ENCODE measurements around the gene CARD9. TPM values are rescaled to one million over a fixed set of nuclear protein-coding genes. Genes with fewer than 3 reads are reported as not detected.

CARD9 gene
- total and polyA plus RNA-seq, 2 donors = 2.8 to 3.5 TPM

DNA sequence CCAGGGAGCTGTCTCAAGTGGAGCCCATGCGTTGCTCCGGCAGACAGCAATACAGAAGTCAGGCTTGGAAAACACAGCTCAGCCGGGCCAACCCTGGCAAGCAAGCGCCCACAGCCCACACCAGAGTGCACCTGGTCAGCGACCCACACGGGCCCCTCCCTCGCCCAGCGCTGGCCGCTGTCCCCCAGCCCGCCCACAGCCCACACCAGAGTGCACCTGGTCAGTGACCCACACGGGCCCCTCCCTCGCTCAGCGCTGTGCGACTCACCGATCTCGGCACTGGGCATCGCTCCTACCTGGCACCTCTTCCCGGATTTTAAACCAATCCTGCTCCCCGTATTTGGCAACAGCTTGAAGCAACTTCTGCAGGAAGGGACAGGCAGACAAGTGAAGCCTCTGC lies 13.7 kb upstream of the CARD9 start:
- Histone ChIP-seq H3K4me3 (ENCODE audit: low read length in 2 of 2) (no peak overlapping the region), H3K4me1 (ENCODE audit: control insufficient read depth in 2 of 2, insufficient read depth in 2 of 2, low read length in 2 of 2) (peaks cover 0 to 4% of the 10 kb centered on the region in 2 donors), H3K27me3 (ENCODE audit: control insufficient read depth in 2 of 2, insufficient read depth in 1 of 2, low read length in 1 of 2) (no peaks in the 10 kb centered on the region), H3K27ac (ENCODE audit: low read depth in 1 of 2, low read length in 1 of 2) (no peak overlapping the region), H3K9me3 (ENCODE audit: control insufficient read depth in 2 of 2, insufficient read depth in 1 of 2, low read length in 1 of 2) (no peaks in the 10 kb centered on the region), H3K36me3 (ENCODE audit: control insufficient read depth in 2 of 2, insufficient read depth in 2 of 2, low read length in 1 of 2) (peaks cover 58 to 75% of the 10 kb centered on the region in 2 donors)
- WGBS = 98% methylated on average over 19 of the region's 19 CpGs
- no peak for DNase-seq (ENCODE audit: low read depth in 6 of 9, low spot score in 9 of 9)

DNA sequence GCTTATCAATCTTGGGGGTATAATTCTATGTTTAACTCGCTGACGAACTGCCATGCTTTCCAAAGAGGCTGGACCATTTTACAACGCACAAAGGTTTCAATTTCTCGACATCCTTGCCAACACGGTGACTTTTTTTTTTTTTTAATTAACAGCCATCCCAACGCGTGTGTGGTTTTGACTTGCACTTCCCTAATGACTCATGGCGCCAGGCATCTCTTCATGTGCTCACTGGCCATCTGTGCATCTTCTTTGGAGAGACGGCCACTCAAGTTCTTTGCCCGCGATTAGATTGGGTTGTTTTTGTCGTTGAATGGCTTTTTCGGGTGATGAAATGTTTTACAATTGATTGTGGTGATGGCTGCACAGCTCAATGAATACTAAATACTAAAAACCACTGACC lies 12.5 kb upstream of the CARD9 start:
- Histone ChIP-seq H3K4me1 (ENCODE audit: control insufficient read depth in 2 of 2, insufficient read depth in 2 of 2, low read length in 2 of 2) (peaks cover 0 to 4% of the 10 kb centered on the region in 2 donors), H3K9me3 (ENCODE audit: control insufficient read depth in 2 of 2, insufficient read depth in 1 of 2, low read length in 1 of 2) (no peaks in the 10 kb centered on the region), H3K27ac (ENCODE audit: low read depth in 1 of 2, low read length in 1 of 2) (no peak overlapping the region), H3K27me3 (ENCODE audit: control insufficient read depth in 2 of 2, insufficient read depth in 1 of 2, low read length in 1 of 2) (no peaks in the 10 kb centered on the region), H3K36me3 (ENCODE audit: control insufficient read depth in 2 of 2, insufficient read depth in 2 of 2, low read length in 1 of 2) (peaks cover 53 to 74% of the 10 kb centered on the region in 2 donors), H3K4me3 (ENCODE audit: low read length in 2 of 2) (no peak overlapping the region)
- DNase-seq (ENCODE audit: low read depth in 6 of 9, low spot score in 9 of 9) = no peak
- 95% methylated on average over 13 of the region's 13 CpGs for WGBS

DNA sequence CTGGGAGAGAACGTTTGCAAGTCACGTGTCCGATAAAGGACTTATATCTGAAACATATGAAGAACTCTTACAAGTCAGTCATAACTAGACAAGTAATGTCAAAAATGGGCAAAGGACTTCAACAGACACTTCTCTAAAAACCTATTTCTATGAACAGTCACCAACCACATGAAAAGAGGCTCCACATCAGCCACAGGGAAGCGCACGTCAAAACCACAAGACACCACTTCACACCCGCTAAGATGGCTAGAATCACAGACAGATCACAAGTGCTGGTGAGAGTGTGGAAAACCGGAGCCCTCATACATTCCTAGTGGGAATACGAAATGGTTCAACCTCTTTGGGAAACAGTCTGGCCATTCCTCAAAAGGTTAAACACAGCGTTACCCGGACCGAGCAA lies 11.5 kb upstream of the CARD9 start:
- DNase-seq (ENCODE audit: low read depth in 6 of 9, low spot score in 9 of 9) = peak in 2 of 9 donors; percentile 10 to 50
- H3K9me3 ChIP-seq (ENCODE audit: control insufficient read depth in 2 of 2, insufficient read depth in 1 of 2, low read length in 1 of 2) = no peaks in the 10 kb centered on the region
- peaks cover 0 to 4% of the 10 kb centered on the region in 2 donors for H3K4me1 ChIP-seq (ENCODE audit: control insufficient read depth in 2 of 2, insufficient read depth in 2 of 2, low read length in 2 of 2)
- no peak overlapping the region for H3K4me3 ChIP-seq (ENCODE audit: low read length in 2 of 2)
- no peaks in the 10 kb centered on the region for H3K27me3 ChIP-seq (ENCODE audit: control insufficient read depth in 2 of 2, insufficient read depth in 1 of 2, low read length in 1 of 2)
- no peak overlapping the region for H3K27ac ChIP-seq (ENCODE audit: low read depth in 1 of 2, low read length in 1 of 2)
- peaks cover 58 to 79% of the 10 kb centered on the region in 2 donors for H3K36me3 ChIP-seq (ENCODE audit: control insufficient read depth in 2 of 2, insufficient read depth in 2 of 2, low read length in 1 of 2)
- 47% methylated on average over 11 of the region's 11 CpGs for WGBS

DNA sequence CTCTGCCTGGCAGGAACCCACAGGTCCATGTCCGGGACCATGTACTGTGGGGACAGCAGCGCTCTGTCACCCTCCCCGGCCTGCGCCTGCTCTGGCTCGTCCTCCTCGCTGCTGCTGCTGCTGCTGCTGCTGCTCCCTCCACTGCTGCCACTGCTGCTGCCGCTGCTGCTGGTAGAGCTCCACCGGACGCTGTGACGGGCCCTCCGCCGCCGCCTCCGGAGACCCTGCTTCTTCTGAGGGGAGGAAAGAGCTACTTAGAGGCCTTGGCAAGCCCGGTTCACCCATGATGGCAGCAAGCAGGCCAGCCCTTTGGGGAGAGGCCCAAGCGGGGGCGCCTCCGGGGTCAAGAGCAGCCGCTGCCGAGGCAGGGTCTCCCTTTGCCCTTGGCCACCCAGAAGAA lies 10.0 kb upstream of the CARD9 start:
- WGBS = 98% methylated on average over 20 of the region's 20 CpGs

DNA sequence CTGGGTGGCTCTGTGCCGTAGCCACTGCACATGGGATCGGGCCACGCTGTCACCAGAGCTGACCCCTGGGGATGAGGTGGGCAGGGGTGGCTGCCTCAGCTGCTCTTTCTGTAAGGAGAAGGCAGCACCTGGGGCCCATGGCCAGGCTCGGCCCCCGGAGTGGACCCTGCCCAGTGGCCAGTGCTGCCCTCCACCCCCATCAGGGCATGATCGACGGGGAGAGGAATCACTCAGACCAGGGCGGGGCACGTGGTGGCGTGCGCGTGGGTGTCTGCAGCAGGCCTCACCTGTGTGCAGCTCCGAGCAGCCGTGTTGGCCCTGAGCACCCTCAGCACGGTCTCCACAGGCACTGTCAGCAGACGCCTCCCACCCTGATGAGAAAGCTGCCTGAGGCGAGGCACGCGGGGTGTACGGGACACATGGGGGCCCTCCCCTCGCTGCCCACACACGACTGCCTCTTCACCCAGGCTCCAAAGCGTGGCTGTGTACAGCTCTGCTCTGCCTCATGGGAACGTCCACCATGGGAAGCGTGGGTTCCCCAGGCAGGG lies 8.6 kb upstream of the CARD9 start:
- no peak for DNase-seq (ENCODE audit: low read depth in 6 of 9, low spot score in 9 of 9)
- Histone ChIP-seq H3K9me3 (ENCODE audit: control insufficient read depth in 2 of 2, insufficient read depth in 1 of 2, low read length in 1 of 2) (no peaks in the 10 kb centered on the region), H3K27ac (ENCODE audit: low read depth in 1 of 2, low read length in 1 of 2) (no peak overlapping the region), H3K4me3 (ENCODE audit: low read length in 2 of 2) (no peak overlapping the region), H3K27me3 (ENCODE audit: control insufficient read depth in 2 of 2, insufficient read depth in 1 of 2, low read length in 1 of 2) (no peaks in the 10 kb centered on the region), H3K36me3 (ENCODE audit: control insufficient read depth in 2 of 2, insufficient read depth in 2 of 2, low read length in 1 of 2) (peaks cover 49 to 72% of the 10 kb centered on the region in 2 donors), H3K4me1 (ENCODE audit: control insufficient read depth in 2 of 2, insufficient read depth in 2 of 2, low read length in 2 of 2) (peaks cover 0 to 4% of the 10 kb centered on the region in 2 donors)
- 96% methylated on average over 25 of the region's 25 CpGs for WGBS

More for the DNA sequence above, 10.0 kb upstream of the CARD9 start:
- peaks cover 0 to 4% of the 10 kb centered on the region in 2 donors for H3K4me1 ChIP-seq (ENCODE audit: control insufficient read depth in 2 of 2, insufficient read depth in 2 of 2, low read length in 2 of 2)
- H3K27me3 ChIP-seq (ENCODE audit: control insufficient read depth in 2 of 2, insufficient read depth in 1 of 2, low read length in 1 of 2) = no peaks in the 10 kb centered on the region
- no peak overlapping the region for H3K4me3 ChIP-seq (ENCODE audit: low read length in 2 of 2)
- no peaks in the 10 kb centered on the region for H3K9me3 ChIP-seq (ENCODE audit: control insufficient read depth in 2 of 2, insufficient read depth in 1 of 2, low read length in 1 of 2)
- H3K36me3 ChIP-seq (ENCODE audit: control insufficient read depth in 2 of 2, insufficient read depth in 2 of 2, low read length in 1 of 2) = peaks cover 60 to 81% of the 10 kb centered on the region in 2 donors
- H3K27ac ChIP-seq (ENCODE audit: low read depth in 1 of 2, low read length in 1 of 2) = no peak overlapping the region
- DNase-seq (ENCODE audit: low read depth in 6 of 9, low spot score in 9 of 9) = no peak

DNA sequence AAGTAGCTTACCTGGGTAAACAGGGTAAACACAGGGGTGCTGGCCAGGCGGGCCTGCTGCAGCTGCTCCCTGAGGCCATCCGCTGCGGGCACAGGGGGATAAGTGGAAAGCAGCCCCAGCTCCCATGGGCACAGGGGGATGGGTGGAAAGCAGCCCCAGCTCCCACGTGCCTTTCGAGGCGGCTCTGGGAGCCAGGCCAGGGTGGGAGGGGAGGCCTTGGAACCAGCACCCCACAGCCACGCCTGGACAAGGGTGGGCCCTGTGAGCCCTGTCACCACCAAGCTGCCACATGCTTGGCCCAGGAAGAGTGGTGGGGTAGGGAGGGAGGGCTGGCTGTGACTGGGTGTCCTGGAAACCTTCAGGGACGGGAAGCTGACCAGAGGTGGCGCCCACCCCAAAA lies 7.8 kb upstream of the CARD9 start:
- Histone ChIP-seq H3K9me3 (ENCODE audit: control insufficient read depth in 2 of 2, insufficient read depth in 1 of 2, low read length in 1 of 2) (no peaks in the 10 kb centered on the region), H3K36me3 (ENCODE audit: control insufficient read depth in 2 of 2, insufficient read depth in 2 of 2, low read length in 1 of 2) (peaks cover 45 to 67% of the 10 kb centered on the region in 2 donors), H3K27me3 (ENCODE audit: control insufficient read depth in 2 of 2, insufficient read depth in 1 of 2, low read length in 1 of 2) (no peaks in the 10 kb centered on the region), H3K4me3 (ENCODE audit: low read length in 2 of 2) (no peak overlapping the region), H3K27ac (ENCODE audit: low read depth in 1 of 2, low read length in 1 of 2) (no peak overlapping the region), H3K4me1 (ENCODE audit: control insufficient read depth in 2 of 2, insufficient read depth in 2 of 2, low read length in 2 of 2) (peaks cover 0 to 4% of the 10 kb centered on the region in 2 donors)
- 95% methylated on average over 9 of the region's 9 CpGs for WGBS
- no peak for DNase-seq (ENCODE audit: low read depth in 6 of 9, low spot score in 9 of 9)

DNA sequence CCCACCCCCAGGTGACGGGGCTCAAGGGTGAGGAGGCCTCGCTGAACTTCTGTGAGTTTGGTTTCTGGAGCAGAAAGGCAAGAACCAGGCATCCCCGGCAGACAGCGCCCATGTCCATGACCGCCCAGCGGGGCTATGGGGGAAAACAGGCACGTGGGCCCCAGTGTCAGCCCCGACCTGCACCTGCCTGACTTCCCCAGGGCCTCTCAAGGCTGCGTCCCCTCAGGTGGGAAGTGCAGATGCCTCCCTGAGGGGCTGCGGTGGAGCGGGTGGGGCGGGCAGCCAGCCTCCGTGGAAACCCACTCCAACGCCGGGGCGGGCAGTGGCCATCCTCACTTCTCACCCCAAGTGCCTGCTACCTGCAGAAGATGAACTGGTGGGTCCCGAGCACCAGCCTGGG lies 6.9 kb upstream of the CARD9 start:
- no peaks in the 10 kb centered on the region for H3K9me3 ChIP-seq (ENCODE audit: control insufficient read depth in 2 of 2, insufficient read depth in 1 of 2, low read length in 1 of 2)
- no peak overlapping the region for H3K27ac ChIP-seq (ENCODE audit: low read depth in 1 of 2, low read length in 1 of 2)
- 97% methylated on average over 17 of the region's 17 CpGs for WGBS
- peaks cover 45 to 64% of the 10 kb centered on the region in 2 donors for H3K36me3 ChIP-seq (ENCODE audit: control insufficient read depth in 2 of 2, insufficient read depth in 2 of 2, low read length in 1 of 2)
- no peak for DNase-seq (ENCODE audit: low read depth in 6 of 9, low spot score in 9 of 9)
- H3K4me3 ChIP-seq (ENCODE audit: low read length in 2 of 2) = no peak overlapping the region
- H3K4me1 ChIP-seq (ENCODE audit: control insufficient read depth in 2 of 2, insufficient read depth in 2 of 2, low read length in 2 of 2) = peaks cover 0 to 4% of the 10 kb centered on the region in 2 donors
- no peaks in the 10 kb centered on the region for H3K27me3 ChIP-seq (ENCODE audit: control insufficient read depth in 2 of 2, insufficient read depth in 1 of 2, low read length in 1 of 2)

DNA sequence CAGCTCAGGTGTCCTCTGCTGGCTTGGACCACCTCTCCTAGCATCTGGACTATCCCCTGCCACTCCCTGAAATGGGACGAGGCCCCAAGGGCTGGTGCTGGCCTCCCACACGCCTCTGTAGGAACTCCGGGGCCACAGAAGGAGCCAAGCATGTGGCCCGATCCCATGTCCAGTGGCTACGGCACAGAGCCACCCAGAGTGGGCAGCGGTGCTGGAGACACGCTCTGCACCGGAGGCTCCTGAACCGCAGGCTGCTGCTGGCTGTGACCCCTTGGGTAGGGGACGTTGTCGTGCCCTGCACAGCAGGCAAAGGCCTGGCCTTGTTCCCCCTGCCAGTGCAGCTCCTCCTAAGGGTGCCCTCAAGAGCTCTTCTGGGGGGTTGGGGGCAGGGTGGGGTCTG lies 6.4 kb upstream of the CARD9 start:
- H3K36me3 ChIP-seq (ENCODE audit: control insufficient read depth in 2 of 2, insufficient read depth in 2 of 2, low read length in 1 of 2) = peaks cover 45 to 64% of the 10 kb centered on the region in 2 donors
- H3K4me1 ChIP-seq (ENCODE audit: control insufficient read depth in 2 of 2, insufficient read depth in 2 of 2, low read length in 2 of 2) = peaks cover 0 to 1% of the 10 kb centered on the region in 2 donors
- WGBS = 96% methylated on average over 11 of the region's 11 CpGs
- H3K27me3 ChIP-seq (ENCODE audit: control insufficient read depth in 2 of 2, insufficient read depth in 1 of 2, low read length in 1 of 2) = no peaks in the 10 kb centered on the region
- DNase-seq (ENCODE audit: low read depth in 6 of 9, low spot score in 9 of 9) = no peak
- no peak overlapping the region for H3K4me3 ChIP-seq (ENCODE audit: low read length in 2 of 2)
- no peak overlapping the region for H3K27ac ChIP-seq (ENCODE audit: low read depth in 1 of 2, low read length in 1 of 2)
- no peaks in the 10 kb centered on the region for H3K9me3 ChIP-seq (ENCODE audit: control insufficient read depth in 2 of 2, insufficient read depth in 1 of 2, low read length in 1 of 2)

DNA sequence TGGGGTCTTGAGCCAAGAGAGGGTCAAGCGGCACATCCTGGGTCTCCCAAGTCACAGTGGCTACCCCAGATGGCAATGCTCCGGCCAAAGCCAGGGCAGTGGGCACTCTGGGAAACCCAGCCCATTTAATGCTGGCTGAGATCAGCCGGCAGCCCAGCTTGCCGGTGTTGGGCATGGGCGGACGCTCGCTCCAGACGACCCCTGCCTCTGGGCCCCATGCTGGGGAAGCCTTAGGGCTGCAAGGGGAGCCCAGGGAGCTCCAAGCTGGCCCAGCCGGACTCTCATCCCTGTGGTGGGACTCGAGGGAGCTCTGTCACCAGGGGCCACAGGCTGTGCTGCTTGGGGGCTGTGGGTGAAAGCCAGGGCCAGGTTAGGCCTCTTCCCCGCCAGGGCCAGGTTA lies 5.9 kb upstream of the CARD9 start:
- Histone ChIP-seq H3K4me1 (ENCODE audit: control insufficient read depth in 2 of 2, insufficient read depth in 2 of 2, low read length in 2 of 2) (no peaks in the 10 kb centered on the region), H3K36me3 (ENCODE audit: control insufficient read depth in 2 of 2, insufficient read depth in 2 of 2, low read length in 1 of 2) (peaks cover 45 to 60% of the 10 kb centered on the region in 2 donors), H3K4me3 (ENCODE audit: low read length in 2 of 2) (no peak overlapping the region), H3K27ac (ENCODE audit: low read depth in 1 of 2, low read length in 1 of 2) (no peak overlapping the region), H3K9me3 (ENCODE audit: control insufficient read depth in 2 of 2, insufficient read depth in 1 of 2, low read length in 1 of 2) (no peaks in the 10 kb centered on the region), H3K27me3 (ENCODE audit: control insufficient read depth in 2 of 2, insufficient read depth in 1 of 2, low read length in 1 of 2) (no peaks in the 10 kb centered on the region)
- WGBS = 97% methylated on average over 11 of the region's 11 CpGs
- DNase-seq (ENCODE audit: low read depth in 6 of 9, low spot score in 9 of 9) = no peak

DNA sequence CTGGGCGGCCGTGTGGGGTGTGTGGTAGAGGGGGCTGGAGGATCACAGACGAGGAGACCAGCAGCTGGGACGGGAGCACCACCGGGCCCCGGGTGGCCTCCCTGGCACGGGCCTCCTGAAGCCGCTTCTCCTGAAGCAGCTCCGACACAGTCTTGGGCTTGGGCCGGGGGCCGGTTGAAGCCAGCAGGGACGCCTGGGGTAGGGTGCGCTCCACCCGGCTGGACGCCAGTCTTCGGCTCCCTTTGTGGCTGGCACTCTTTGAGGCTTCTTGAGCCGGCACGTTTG lies 5.5 kb upstream of the CARD9 start:
- peaks cover 43 to 56% of the 10 kb centered on the region in 2 donors for H3K36me3 ChIP-seq (ENCODE audit: control insufficient read depth in 2 of 2, insufficient read depth in 2 of 2, low read length in 1 of 2)
- peaks cover 0 to 3% of the 10 kb centered on the region in 2 donors for H3K27me3 ChIP-seq (ENCODE audit: control insufficient read depth in 2 of 2, insufficient read depth in 1 of 2, low read length in 1 of 2)
- H3K4me3 ChIP-seq (ENCODE audit: low read length in 2 of 2) = no peak overlapping the region
- DNase-seq (ENCODE audit: low read depth in 6 of 9, low spot score in 9 of 9) = no peak
- 97% methylated on average over 18 of the region's 18 CpGs for WGBS
- no peak overlapping the region for H3K27ac ChIP-seq (ENCODE audit: low read depth in 1 of 2, low read length in 1 of 2)
- H3K4me1 ChIP-seq (ENCODE audit: control insufficient read depth in 2 of 2, insufficient read depth in 2 of 2, low read length in 2 of 2) = no peaks in the 10 kb centered on the region
- no peaks in the 10 kb centered on the region for H3K9me3 ChIP-seq (ENCODE audit: control insufficient read depth in 2 of 2, insufficient read depth in 1 of 2, low read length in 1 of 2)

All from thymus (tissue), 11 donors.